ENCODE data around the gene EGFLAM.

GRCh38 chr5:38286002-38286401 lies 27.6 kb downstream of the EGFLAM start:
- TF ChIP-seq CTCF (IDR thresholded peaks at IDR 0.05): no peak
- no peak for TF ChIP-seq EP300 (IDR thresholded peaks at IDR 0.05; ENCODE audit: low read depth)
